T-helper 22 cell (primary cell): ENCODE data around the gene UGT1A4.

Experiments used
- DNase-seq: peaks from one replicate; pipeline ENCODE4 v3.0.0-alpha.2; 2020; ENCODE audit warnings: low read depth

UGT1A4 gene

DNA sequence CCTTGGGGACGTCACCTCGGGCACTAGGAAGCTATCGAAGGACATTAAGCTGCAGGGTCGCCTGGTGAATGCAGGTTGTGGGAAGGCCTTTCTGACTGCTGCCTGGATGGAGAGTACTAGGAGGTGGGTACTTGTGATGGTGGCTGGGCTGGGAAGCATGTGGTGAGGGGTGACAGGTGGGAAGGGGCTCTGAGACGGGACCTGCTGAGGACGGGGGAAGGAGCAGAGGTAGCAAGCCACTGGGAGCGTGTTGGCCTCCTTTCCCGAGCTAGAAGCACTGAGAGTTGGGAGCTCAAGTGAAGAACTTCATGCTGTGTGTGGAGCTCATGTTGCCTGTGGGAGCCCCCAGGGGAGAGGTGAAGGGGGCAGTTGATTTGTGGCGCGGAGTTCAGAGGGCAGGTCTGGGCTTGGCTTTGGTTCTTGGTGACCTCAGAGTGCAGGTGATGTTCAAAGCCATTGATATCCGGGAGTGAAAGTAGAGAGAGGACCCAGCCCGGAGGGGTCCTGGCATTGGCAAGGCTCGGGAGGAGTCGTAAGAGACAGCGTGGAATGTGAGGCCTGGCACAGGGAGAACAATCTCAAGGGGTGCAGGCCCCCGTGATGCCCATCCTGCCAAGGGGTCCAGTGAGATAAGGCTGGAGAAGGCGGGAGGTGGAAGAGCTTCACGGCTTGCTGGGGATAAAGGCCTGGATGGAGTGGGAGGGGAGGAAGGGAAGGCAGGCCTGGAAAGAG is 72.8 kb downstream of the UGT1A4 start:
- DNase-seq, result no peak

DNA sequence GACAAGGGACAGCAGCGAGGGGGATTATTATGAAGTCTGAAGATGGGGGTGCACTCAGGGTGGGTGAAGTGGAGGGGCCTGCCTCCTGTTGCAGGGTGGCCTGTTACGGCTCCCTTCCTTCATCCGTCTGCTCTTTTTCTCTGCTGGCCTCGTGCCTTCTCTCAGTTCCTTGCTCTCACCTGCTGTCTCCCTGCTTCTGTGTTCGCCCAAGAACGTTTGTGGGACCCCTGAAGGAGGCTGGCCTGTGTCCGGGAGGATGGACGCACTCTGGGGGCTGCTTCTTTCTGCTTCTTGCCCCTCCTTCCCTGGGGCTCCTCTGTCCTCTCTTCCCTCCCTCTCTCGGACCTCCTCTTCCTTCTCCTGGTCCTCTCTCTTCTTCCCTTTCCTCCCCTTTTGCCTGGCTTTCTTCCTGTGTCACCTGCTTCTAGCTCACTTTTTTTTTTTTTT is 73.4 kb downstream of the UGT1A4 start:
- DNase-seq, result no peak

DNA sequence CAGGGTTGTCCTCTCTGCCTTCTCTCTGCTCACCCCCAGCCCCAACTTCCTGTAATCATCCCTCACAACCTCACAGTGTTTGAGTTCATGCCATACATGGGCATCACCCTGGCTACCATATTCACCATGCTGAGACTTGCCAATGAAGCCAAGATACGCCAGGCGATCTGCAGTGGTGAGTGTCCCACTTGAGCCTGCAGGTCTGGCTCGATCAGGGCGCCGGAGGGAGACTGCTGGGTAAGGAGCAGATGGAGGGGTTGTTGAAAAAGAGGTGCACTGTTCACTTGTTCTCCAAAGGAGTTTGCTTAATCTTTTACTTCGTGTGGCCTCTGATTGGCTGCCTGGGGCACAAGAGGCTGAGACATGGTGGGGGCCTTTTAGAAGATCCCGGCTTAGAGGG is 74.2 kb downstream of the UGT1A4 start:
- DNase-seq, result no peak

DNA sequence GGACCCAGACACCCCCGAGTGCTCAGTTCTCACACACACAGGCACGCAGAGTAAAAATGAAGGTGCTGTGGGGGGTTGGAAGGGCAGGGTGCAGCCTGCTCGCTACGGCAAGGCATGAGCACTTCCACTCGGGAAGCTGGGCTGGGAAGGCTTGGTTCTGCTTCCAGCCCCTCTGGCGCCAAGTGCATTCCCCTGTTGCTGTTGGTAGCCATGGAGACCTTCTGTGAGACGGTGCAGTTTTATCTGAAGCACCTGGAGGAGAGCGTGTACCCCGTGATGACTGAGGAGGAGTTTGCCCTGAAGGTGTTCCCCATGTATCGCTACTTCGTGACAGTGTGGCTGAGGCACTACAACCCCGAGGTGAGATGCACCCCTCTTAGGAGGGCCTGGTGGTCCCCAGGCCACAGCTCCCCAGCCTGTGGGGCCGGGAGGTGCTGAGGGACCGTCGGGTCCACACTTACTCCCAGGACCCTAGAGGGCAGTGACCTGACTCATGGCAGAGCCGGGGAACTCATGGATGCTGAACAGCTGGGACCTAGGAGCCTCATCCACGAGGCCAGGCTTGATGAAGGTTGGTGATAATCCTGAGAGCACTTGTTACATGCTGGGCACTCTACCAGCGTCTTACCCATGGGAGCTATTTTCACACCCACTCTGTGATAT is 75.1 kb downstream of the UGT1A4 start:
- no peak for DNase-seq

DNA sequence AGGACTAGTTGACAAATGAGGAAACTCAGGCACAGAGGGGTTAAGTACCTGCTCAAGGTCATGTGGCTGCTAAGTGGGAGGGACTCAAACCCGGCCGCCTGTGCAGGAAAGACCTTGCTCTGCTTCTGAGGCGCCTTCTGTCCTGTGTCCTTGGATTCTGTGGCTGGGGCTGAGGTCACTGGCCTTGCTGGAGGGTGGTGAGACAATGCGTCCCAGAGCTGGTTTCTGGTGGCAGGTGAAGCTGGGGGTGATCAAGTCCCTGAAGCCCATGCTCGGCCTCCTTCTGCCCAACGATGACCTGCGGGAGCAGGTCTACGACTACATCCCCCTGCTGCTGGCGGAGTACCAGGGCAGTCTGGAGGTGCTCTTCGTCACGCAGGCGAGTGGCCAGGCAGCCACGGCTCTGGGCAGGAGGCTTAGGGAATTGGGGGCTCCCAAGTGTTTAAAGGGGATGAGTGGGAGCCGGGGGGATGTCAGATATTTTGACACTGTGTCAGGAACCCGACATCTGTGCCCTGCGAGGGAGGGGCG is 75.7 kb downstream of the UGT1A4 start:
- no peak for DNase-seq

DNA sequence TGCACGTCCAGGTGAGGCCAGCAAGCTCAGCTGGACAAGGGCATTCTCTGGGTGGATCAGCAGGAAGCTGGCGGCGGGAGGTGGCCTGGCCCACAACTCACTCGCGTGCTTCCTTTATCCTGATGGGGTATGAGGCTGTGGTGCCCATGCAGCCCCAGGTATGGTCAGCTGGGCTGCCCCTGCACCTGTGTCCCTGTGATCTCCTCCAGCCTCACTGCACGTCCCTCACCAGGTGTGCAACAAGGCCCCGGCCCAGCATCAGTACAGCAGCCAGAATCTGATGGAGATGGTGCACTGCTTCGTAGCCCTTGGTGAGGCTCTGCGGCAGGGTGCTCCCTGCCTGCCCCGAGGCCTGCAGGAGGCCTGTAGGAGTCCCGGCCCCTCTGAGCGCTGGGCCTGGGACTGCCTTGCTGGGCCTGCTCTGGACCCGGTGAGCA is 77.2 kb downstream of the UGT1A4 start:
- DNase-seq, result no peak

DNA sequence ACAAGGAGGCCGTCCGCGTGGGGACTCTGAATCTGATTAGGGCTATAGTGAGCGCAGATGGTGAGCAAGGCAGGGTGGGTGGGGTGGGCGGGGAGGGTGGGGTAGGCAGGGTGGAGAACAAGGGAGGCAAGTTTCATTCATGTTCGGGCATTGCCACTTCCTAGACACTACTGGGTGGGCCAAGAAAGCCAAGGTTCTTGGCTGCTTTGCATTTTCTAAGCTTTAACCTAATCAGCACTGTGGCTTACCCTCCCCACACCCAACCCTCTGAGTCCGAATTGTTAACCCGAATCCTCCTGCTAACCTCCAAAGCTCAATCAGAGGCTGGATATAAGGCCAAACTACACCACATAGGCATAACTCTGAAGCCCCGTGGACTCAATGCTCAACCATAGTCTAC is 77.7 kb downstream of the UGT1A4 start:
- no peak for DNase-seq

DNA sequence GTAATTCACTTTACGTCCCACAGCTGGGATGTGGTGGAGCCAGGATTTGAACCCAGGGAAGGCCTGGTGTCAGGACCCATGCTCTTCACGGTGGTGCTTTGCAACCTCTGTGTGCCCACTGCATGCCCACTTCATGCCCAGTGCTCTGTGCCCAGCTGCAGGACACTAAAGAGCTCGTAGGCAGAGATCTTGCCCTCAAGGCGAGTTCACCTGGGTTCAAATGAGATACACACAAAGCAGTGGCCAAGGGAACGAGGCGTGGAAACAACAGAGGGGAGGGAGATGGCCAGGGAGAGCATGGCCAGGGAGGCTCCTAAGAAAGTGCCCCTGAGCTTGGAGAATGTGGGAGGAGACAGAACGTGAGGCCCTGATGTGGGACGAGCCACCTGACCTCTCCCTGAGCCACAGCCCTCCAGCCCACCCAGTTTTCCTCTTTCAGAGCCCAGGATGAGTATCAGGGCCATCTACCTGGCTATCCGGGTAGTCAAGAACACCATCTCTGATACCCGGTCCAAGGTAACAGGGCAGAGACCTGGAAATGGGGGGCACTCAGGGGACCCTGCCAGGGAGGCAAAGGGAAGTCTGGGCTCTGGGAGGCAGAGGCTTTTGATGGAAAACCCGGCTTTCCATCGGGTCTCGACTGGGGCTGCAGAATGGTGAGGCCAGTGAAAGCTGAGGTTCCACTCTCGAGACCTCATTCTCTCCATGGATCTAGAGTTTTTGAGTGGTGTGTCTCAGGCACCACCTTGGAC is 80.0 kb downstream of the UGT1A4 start:
- DNase-seq, result no peak

DNA sequence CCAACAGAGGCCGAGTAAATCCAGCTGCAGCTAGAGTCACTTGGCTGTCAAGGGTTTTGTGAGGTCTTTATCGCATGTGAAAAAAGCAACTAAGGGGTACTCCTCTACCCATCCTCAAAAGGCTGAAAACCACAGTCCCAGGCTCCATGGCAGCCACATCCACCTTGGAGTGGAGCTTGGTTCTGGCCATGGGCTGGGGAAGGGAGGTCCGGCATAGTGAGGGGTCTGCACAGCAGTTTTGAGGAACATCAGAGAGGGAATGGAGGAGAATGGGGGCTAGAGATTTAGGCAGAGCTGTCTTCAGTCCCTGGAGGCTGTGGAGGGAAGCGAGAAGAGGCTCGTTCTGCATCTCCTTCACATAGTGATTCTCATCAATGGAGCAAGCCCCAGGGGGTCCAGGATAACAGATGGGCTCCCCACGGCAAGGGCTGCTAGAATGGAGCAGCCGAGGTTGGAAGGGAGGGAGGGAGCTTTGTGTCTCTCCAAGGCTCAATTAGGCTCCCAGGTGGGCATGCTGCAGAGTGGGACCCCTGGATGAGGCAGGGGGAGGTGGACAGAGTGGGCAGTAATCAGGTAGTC is 80.6 kb downstream of the UGT1A4 start:
- DNase-seq, result no peak

DNA sequence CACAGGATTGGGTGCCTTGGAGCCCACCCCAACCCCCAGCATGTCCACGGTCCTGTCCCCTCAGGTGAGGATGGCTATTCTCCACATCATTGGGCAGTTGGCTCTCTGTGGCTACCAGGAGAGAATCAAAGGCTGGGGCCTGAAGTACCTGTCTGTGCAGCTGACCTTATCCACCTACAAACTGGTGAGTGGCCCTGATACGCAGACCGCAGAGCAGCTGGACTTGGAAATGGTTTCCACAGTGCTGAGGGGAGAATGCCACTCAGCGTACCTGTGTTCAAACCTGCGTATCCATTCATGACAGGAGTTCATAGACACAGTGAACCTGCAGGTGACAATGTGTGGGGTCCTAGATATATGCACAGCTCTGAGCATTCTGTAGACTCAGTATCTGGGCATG is 81.2 kb downstream of the UGT1A4 start:
- DNase-seq, result no peak

DNA sequence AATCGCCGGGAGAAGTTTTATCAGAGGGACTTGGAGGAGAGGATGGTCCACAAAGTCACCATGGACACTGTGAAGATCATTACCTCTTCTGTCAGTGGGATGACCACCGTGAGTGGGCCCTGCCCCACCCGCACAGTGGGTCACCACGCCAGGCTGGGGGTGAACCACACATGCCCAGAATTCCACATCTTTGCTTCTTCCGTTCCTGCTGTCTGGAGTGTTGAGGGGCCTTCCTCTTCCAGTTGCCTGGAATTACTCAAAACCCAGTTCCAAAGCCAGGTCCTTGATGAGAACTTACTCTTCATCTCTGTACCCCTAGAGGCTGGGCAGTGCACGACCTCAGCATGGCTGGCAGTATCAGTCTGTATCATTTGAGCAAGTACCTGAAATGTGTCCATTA is 81.7 kb downstream of the UGT1A4 start:
- no peak for DNase-seq

DNA sequence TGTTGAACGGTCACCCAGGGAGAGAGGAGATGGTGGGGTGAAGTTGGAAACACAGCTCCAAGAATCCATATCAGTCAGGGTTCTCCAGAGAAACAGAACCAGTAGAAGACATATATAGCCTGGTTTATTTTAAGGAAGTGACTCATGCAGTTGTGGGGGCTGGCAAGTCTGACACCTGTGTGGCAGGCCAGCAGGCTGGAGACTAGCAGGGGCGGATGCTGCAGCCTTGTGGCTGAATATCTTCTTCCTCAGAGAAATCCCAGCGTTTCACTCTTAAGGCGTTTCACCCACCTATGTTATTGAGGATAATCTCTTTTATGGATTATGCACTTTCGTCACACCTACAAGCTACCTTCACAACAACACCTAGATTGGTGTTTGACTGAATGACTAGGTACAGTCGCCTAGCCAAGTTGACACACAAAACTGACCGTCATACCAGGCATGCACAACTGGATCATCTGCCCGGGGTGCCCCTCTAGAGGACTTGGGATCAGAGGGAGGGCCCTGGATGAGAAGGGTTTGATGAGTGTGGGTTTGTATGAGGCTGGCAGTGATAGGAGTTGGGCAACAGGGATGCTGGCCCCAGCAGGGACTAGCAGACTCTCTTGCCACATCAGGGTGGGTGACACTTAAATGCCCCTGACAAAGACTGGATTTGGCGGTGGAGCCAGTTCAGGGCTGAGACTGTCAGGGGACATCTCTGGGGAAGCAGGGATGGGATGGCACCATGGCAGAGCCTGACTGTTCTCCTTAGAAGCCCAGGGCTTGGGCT is 83.0 kb downstream of the UGT1A4 start:
- DNase-seq, result no peak

DNA sequence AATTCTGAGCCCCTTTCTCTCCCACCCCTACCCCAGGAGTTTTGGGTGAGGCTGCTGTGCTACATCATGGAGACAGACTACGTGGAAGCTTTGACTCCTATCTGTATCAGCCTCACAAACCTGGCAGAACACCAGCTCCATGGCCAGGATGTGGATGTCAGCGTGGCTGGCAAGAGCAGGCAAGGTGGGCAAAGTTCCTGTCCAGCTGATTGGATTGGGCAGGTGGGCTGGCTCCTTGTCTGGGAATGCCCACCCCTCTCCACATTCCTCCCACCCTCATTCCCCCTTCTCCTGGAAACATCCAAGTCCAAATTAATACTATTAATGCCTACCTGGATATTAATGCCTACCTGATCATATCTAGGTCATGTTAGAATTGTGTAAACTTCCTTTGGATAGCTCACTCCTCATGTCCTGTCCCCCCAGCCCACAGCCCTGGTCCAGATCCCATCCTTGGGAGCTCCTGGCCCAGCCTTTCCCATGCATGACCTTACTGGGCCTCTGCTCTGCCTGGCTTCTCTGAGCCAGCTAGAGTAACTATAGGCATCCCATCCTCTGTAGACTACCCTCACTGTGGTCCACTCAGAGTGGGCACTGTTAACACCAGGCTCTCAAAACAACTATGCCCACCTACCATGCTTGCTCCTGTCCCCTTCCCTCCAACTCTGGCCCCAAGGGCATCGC is 83.7 kb downstream of the UGT1A4 start:
- DNase-seq, result no peak

DNA sequence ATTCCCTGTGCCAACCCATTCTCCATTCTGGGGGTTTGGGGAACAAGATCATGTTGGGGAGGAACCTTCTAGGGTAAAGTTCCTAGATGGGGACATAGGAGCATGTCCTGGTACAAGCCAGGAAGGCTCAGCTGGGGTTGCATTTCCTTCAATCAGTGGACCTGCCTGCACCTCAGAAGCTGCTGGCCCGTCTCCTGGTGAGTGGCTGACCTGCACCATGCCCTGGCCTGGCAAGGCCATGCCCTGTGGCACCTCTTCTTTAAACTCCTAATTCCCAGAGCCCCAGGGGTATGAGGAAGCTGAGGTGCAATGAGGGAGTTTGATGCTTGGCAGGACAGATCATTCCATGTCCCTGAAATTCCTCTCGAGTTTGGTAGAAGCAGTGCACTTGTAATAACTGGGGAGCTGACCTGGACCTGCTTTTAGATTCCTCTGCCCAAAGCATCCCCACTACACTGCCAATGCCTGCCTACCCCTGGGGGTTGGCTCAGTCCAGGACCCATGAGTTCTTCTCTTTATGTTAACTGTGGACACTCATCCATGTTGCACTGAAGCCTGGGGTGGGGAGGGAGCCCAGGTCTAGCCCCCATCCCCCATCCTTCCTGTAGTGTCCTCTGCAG is 84.9 kb downstream of the UGT1A4 start:
- no peak for DNase-seq

DNA sequence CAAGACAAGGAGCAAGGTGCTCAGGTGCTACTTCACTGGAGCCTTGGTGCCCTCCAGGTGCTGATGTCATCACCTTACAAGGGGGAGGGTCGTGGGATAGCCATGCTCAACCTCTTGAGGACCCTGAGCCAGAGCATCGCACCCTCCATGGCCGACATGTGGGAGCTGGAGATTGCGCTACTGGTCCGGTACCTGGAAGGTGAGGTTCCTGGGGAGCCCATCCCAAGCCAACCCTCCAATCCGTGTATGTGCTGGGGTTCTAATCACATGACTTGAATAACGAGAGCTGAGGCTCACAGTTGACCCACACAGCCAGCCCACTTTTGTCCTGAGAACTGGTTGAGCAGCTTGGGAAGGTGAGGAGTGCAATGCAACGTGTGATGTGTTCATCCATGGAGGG is 85.5 kb downstream of the UGT1A4 start:
- DNase-seq, result no peak

DNA sequence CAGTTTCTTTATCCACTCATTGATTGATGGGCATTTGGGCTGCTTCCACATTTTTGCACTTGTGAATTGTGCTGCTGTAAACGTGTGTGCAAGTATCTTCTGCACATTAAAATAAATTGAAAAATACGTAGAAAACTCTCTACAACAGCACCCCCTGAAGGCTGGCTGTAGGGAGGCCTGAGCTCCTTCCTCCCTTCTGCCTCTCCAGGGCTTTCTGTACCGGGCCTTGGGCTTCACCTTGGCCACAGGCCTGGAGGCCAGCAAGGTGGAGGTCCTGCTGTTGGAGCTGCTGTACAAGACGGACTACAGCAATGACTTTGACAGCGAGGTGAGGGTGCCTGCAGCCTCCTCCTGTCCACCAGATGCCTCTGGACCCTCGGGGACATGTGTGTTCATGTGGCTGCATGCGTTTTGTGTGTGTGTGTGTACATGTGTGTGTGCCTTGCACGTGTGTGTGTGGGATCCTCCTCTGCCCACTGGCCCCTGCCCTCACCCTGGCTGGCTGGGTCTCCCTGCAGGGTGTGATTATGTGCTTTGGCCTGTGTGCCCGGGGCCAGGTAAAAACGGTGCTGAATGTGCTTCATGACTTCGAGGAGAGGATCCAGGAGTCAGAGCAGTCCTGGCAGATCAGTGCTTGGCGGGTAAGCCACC is 88.8 kb downstream of the UGT1A4 start:
- DNase-seq, result no peak

DNA sequence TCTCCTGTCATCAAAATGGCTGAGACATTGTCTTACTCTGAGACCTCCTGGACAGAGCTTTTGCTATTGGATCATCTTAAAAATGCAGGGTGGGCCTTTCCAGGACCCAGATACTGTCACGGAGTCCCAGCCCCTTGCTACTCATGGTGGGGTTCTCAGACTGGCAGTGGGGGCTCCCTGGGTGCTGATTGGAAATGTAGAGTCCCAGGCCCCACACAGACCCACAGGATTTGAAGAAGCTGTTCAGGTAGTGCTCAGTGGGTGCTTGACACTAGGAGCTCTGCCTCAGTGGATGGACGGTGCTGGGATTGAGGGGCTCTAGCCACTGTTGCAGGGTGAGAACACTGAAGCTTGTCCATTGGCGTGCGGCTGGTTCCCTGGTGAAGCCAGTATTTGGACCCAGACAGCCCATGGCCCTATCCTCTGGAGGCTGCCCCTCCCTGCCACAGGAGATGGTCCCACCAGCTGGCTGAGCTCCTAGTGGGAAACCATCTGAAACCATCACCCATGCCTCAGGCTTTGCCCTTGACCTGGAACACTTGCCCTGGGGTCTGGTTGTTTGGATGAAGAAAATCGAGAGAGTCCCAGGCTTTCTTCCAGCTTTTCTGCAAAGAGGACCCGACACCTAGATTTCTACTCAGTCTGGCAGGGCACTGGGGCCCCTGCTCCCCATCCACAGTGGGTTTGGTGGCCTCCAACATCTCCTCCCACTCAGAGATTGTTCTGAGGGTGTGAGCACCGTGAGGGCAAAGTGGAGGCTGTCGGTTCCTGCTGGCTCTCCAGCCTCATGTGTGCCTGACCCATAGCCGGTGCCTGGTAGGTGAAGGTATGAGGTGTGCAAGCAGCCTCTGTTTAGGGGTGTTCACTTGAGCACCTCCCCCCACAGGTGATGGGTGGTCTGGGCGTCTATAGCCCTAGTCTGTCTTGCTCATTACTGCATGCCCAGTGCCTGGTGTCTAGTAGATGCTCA is 89.7 kb downstream of the UGT1A4 start:
- no peak for DNase-seq

DNA sequence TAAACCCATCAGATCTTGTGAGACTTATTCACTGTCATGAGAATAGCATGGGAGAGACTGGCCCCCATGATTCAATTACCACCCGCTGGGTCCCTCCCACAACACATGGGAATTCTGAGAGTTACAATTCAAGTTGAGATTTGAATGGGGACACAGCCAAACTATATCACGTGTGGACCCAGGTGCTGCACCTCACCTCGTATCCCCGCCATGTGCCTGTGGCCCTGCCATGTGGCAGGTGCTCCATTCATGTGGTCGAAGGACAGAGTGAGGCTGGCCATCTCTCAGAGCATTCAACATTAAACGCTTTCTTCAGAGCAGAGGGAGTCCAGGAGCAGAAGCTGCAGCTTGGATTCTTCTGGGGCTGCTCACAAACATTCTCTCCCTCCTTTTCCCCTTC is 91.8 kb downstream of the UGT1A4 start:
- no peak for DNase-seq

DNA sequence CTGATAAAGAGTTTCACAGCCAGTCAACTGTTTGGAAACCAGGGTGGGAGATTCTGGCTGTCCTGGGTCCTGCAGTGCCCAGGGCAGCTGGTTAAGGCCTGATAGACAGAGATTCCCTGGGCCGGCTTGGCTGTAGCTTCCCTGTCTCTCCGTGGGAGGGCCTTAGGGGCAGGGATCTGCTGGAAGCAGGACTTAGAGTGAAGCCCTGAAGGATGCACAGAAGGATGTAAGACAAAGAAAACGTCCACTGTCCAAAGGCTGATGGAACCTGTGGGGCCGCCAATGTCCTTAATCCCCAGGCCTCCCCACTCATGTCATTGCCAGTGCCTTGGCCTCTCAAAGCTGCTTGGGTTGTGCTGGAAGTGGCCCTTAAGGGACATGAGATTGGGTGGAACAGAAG is 92.6 kb downstream of the UGT1A4 start:
- no peak for DNase-seq
